ENCODE results near the gene SLC39A8.
"Not testable (repeated sequence)": the region's sequence is repeated elsewhere in the genome, so short reads cannot be mapped to it uniquely, and the experiment has no call there.

SLC39A8 gene

GRCh38 chr4:102295153-102295862 is 50.0 kb downstream of the SLC39A8 start:
- DNase-seq, result no peak

- DNase-seq, result no peak
These were observed 56.8 kb downstream of the SLC39A8 start for GRCh38 chr4:102288497-102288896.

DNA sequence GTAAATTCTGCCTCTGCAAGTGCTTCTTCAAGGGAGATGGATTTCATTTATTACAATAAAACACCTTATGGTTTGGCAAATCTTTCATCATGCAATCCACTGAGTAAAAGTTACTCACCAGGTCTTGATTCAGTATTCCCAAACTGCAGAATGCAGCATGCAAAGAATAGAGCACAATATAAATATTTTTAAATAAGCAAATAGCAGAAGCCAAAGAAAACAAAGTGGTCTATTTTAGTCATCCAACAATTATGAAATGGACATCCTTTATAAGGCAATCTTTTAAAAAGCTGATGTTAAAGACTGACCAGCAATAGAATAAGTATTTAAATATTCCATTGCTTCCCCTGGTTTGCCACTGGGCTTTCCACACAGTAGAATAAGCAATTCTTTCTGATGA is 59.5 kb downstream of the SLC39A8 start:
- no peak for DNase-seq

DNA sequence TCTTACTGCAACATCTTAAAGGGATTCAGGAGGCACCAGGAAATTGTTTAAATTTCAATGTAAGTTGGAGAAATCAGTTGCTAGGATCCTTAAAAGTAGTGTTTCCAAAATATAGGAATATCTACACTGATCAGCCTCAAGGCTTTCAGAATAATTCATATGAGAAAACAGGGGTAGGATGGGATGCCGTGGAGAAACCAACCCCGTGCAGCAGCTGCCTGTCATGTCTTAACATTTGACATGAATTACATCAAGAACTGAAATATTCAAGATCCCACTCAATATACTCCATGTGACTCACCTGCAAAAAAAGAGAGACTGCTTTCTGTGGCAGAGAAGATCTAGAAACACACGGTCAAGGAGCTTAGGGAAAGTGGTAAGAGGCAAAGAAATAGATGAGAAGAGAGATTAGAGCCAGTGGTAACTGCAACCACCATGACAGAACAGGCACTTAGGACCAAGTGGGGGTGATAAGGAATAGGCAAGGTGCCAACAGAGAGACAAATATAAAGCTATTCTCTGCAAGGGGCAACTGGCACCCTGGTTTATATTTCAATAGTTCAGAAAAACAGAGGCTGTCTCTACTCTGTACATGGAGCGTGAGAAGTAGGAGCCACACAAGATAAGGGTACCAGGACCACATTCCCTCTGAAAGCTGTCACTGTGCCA is 64.0 kb downstream of the SLC39A8 start:
- no peak for DNase-seq

DNA sequence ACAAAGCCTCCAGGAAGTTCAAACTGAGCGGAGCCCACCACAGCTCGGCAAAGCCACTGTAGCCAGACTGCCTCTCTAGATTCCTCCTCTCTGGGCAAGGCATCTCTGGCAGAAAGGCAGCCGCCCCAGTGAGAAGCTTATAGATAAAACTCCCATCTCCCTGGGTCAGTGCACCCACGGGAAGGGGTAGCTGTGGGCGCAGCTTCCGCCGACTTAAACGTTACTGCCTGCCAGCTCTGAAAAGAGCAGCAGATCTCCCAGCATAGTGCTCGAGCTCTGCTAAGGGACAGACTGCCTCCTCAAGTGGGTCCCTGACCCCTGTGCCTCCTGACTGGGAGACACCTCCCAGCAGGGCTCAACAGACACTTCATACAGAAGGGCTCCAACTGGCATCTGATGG is 72.0 kb downstream of the SLC39A8 start:
- not testable (repeated sequence) for DNase-seq

GRCh38 chr4:102272318-102272717 is 73.0 kb downstream of the SLC39A8 start:
- DNase-seq, result no peak

DNA sequence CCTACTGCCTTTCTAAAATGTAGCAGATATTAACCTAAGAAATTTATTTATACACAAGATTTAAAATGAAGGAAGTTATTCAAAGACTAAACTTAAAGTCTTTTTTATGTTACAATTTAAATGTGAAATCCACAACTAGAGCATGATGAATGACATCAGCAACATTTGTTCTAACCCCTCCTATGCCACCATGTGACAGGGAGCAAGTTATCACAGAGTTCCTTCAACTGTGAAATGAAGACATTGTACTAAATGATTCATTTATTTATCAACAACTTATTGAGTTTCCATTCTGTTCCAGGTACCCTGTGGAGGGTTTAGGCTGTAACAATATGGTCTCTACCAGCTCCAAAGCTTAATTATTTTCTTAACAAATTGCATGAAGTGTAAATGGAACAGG is 76.9 kb downstream of the SLC39A8 start:
- no peak for DNase-seq

DNA sequence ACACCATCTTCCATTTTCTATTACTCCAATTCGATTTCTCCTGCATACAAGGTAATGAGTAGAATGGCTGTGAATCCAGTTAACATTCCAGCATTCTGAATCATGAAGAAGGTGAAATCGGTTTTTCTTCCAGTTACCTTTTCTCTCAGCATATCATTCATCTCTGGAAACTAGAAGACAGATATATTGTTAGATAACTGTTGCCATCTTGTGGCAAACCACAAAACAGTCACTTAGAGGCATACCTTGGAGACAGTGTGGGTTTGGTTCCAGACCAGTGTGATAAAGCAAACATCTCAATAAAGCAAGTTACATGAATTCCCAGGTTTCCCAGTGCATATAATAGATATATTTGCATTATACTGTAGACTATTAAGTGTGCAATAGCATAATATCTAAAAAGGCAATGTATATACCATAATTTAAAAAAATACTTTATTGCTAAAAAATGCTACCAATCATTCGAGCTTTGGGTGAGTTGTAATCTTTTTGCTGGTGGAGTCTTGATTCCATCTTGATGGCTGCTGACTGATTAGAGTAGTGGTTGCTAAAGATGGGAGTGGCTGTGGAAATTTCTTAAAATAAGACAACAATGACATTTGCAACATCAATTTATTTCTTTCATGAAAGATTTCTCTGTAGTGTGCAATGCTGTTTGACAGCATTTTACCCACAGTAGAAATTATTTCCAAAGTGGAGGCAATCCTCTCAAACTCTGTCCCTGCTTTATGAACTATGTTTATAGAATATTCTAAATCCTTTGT is 82.1 kb downstream of the SLC39A8 start:
- no peak for DNase-seq

DNA sequence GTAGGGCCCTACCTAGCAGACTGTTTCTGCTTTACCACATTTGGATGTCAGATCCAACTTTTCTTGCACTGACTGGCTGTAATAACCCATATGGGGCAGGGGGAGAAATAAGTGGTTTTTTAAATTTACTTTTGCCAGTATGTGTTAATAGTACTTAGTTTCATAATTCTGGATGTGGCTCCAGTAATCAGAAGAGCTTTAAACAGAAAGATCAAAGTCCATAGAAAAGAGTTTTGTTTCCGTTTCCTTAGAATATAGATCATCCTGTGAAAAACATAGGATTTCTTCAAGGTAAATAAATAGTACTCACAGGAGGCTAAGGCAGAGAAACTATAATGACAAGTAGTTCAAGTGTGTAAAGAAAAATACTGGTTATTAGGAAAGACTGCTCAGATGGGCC is 85.6 kb downstream of the SLC39A8 start:
- DNase-seq, result no peak

- no peak for DNase-seq
These were observed 86.2 kb downstream of the SLC39A8 start for GRCh38 chr4:102259081-102259480.

DNA sequence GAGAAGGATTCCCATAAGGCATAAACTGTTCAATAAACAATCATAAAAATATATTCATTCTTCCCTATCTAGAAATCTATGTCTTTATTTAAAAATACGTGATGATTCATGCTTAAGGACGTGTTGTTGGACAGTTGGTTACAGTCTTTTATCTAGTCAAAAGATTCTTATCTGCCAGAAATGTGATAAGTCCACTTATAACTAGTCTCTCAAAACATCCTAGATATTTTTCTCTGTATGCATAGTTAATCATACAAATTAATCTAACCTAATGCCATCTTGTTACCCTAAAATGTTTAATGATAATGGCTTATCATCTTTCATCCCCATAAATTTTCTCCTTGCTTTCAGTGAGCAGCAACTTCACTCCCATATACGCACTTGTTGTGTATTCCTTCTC is 89.0 kb downstream of the SLC39A8 start:
- no peak for DNase-seq

- DNase-seq, result no peak
These were observed 91.4 kb downstream of the SLC39A8 start for GRCh38 chr4:102253860-102254259.

DNA sequence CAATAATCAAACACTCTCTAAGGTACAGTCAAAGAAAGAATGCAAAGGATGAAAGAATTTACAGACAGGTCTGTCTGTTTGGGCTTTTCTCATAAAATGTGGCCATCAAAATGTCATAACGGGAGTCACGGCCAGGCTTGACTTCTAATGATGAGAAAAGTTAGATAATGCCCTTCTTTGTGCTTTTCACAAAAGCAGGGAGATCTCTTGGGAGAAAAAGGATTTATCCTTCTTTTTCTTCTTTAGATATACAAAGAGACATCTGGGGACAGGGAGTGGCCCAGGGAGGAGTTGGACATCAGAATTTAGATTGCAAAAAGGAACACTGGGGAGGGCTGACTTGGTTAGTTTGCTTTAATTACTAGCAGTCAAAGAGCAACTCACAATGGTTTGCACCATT is 93.1 kb downstream of the SLC39A8 start:
- DNase-seq, result no peak

- no peak for DNase-seq
These were observed 94.9 kb downstream of the SLC39A8 start for GRCh38 chr4:102250341-102250740.

- DNase-seq, result no peak
These were observed 98.2 kb downstream of the SLC39A8 start for GRCh38 chr4:102247041-102247440.

GRCh38 chr4:102246416-102246815 is 98.9 kb downstream of the SLC39A8 start:
- no peak for DNase-seq

DNA sequence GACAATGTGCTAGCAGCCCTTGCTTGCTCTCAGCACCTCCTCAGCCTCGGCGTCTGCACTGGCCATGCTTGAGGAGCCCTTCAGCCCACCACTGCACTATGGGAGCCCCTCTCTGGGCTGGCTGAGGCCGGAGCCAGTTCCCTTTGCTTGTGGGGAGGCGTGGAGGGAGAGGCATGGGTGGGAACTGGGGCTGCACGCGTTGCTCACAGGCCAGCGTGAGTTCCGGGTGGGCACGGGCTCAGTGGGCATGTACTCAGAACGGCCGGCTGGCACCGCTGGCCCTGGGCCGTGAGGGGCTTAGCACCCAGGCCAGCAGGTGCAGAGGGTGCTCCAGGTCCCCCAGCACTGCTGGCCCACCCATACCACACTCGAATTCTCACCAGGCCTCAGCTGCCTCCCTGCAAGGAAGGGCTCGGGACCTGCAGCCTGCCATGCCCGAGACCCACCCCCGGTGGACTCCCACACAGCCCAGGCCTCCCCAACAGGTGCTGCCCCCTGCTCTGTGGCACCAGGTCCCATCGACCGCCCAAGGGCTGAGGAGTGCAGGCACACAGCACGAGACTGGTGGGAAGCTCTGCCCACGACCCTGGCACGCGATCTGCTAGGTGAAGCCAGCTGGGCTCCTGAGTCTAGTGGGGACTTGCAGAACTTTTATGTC is 100.3 kb downstream of the SLC39A8 start:
- no peak for DNase-seq

- DNase-seq, result not testable (repeated sequence)
These were observed 102.0 kb downstream of the SLC39A8 start for GRCh38 chr4:102243296-102243695.

- no peak for DNase-seq
These were observed 110.9 kb downstream of the SLC39A8 start for GRCh38 chr4:102234243-102234838.

DNA sequence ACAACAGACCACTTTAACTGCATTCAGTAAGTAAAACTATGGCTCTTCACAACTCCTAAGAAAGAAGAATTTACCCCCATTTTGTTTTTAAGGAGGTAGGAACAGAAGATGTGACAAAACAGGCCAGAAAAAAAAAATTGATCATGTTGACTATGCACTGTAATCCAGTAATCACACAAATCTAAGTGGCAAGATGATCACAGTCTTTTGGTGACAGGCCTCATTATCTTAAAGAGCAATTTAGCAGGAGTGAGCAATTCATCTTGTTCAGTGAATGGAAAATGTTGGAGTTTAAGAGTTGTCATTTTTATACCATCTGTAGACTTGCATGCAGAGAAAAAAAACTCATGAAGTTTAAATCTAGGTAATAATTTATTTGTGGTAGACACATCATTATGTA is 115.1 kb downstream of the SLC39A8 start:
- no peak for DNase-seq

DNA sequence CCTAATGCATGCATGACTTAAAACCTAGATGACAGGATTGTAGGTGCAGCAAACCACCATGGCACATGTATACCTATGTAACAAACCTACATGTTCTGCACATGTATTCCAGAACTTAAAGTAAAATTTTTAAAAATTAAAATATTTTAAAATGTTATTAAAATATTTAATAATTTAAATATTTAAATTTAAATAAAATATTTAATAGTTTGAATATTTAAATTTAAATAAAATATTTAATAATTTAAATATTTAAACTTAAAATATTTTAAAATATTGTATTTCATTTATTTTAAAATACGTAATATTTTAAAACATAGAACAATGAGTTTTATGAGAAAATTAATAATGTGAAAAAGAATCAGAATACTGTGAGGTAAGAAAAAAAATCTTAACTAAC is 117.9 kb downstream of the SLC39A8 start:
- DNase-seq, result no peak

DNA sequence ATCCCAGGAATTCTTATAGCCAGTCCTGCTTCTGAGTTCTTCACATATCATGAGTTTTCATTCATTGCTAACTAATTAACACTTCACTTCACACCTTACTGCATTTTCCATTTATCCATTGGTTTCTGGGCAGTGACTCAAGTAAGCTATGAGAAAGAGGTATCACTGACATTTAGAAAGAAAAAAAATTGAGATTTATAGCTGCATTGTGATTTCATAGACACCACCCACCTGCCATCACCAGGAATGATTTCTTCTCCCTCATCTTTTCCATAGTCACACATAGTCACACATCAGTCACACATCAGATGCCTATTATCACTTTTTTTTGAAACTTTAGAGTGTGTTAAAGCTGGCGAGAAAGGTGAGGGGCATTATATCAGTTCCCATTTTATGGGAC is 121.8 kb downstream of the SLC39A8 start:
- no peak for DNase-seq

DNA sequence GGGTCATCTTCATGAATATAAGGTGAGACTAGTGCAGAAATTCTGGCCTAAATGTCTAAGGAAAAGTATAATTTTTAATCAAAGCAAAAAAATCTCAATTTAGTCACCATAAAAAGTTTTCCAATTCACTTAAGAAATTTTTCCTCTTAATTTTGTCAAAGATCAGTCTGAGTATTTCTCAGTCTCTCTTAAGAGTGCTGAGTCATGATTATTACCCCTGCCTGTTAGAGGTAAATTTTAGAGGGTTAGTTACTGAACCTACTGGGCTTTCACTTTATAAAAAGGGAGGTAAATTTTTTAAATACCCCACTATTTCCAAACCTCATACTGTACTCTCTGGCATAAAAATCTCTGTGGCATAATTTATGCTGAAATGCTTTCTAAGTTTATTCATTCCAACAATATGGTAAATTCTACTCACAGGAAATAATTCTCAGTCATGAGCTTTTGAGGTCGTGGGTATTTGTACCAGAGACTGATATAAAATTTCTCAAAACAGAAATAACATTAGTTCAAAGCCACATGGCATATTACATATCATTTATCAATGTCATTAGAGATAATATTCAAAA is 122.4 kb downstream of the SLC39A8 start:
- no peak for DNase-seq

All from activated CD8-positive, alpha-beta memory T cell treated with anti-CD3 and anti-CD28 coated beads, Interleukin-2, amount 50 U/mL, for 4 hours (primary cell).